Astrocyte (in vitro differentiated cells and primary cell): ENCODE data around the gene PBXIP1. TPM values are rescaled to one million over a fixed set of nuclear protein-coding genes. Genes with fewer than 3 reads are reported as not detected.

Source experiments
- DNase-seq: peaks from one replicate; pipeline ENCODE4 v3.0.0-alpha.2; 2010; ENCODE audit warnings: low read depth
- FAIRE-seq: peaks from 2 replicates; lab custom pipeline; 2011; peaks lifted over from hg19 to GRCh38; lab: Jason Lieb, UNC
- H2AFZ ChIP-seq: 2 replicates; pipeline ENCODE4 v1.6.0; 2012; ENCODE audit warnings: low read depth, low read length, inconsistent platforms
- H3K27ac ChIP-seq: 2 replicates; pipeline ENCODE4 v1.5.1; 2011; ENCODE audit warnings: low read depth, low read length, inconsistent platforms
- H3K27me3 ChIP-seq: 2 replicates; pipeline ENCODE4 v1.6.0; 2011; ENCODE audit warnings: low read length, inconsistent platforms; ENCODE audit not compliant: insufficient read depth
- H3K36me3 ChIP-seq: 2 replicates; pipeline ENCODE4 v1.5.1; 2011; ENCODE audit warnings: low read length, inconsistent platforms; ENCODE audit not compliant: insufficient read depth
- H3K4me1 ChIP-seq: 2 replicates; pipeline ENCODE4 v1.5.1; 2011; ENCODE audit warnings: low read length, inconsistent platforms; ENCODE audit not compliant: insufficient read depth
- H3K4me2 ChIP-seq: 2 replicates; pipeline ENCODE4 v1.6.0; 2012; ENCODE audit warnings: low read length, inconsistent platforms
- H3K4me3 ChIP-seq: 2 replicates; pipeline ENCODE4 v1.5.1; 2011; ENCODE audit warnings: low read depth, mild to moderate bottlenecking, low read length, inconsistent platforms; ENCODE audit not compliant: insufficient read depth
- H3K79me2 ChIP-seq: 2 replicates; pipeline ENCODE4 v1.6.0; 2012; ENCODE audit warnings: mild to moderate bottlenecking, low read length, inconsistent platforms; ENCODE audit not compliant: insufficient read depth
- H3K9ac ChIP-seq: 2 replicates; pipeline ENCODE4 v1.6.0; 2012; ENCODE audit warnings: mild to moderate bottlenecking, low read length, inconsistent platforms
- H3K9me3 ChIP-seq: 2 replicates; pipeline ENCODE4 v1.5.1; 2012; ENCODE audit warnings: low read depth, mild to moderate bottlenecking, low read length, inconsistent platforms; ENCODE audit not compliant: insufficient read depth
- H4K20me1 ChIP-seq: 2 replicates; pipeline ENCODE4 v1.6.0; 2012; ENCODE audit warnings: low read length, inconsistent platforms; ENCODE audit not compliant: insufficient read depth
- H3K27ac Mint-ChIP-seq: one replicate; pipeline ENCODE4 v1.8.0; 2021; ENCODE audit warnings: mild to moderate bottlenecking, mixed read lengths; ENCODE audit not compliant: unreplicated experiment
- H3K27me3 Mint-ChIP-seq: one replicate; pipeline ENCODE4 v1.8.0; 2021; ENCODE audit warnings: low read depth, mixed read lengths; ENCODE audit not compliant: unreplicated experiment
- H3K36me3 Mint-ChIP-seq: one replicate; pipeline ENCODE4 v1.8.0; 2021; ENCODE audit warnings: low read depth, mixed read lengths; ENCODE audit not compliant: unreplicated experiment
- H3K4me1 Mint-ChIP-seq: one replicate; pipeline ENCODE4 v1.8.0; 2021; ENCODE audit warnings: low read depth, mixed read lengths; ENCODE audit not compliant: unreplicated experiment
- H3K4me3 Mint-ChIP-seq: one replicate; pipeline ENCODE4 v1.8.0; 2021; ENCODE audit warnings: mild to moderate bottlenecking, moderate library complexity, mixed read lengths; ENCODE audit not compliant: unreplicated experiment
- H3K9me3 Mint-ChIP-seq: one replicate; pipeline ENCODE4 v1.8.0; 2021; ENCODE audit warnings: mild to moderate bottlenecking, mixed read lengths; ENCODE audit not compliant: unreplicated experiment
- EZH2 ChIP-seq: IDR thresholded peaks from 2 replicates; pipeline ENCODE4 v1.6.1; 2012; ENCODE audit warnings: mild to moderate bottlenecking, low read length, inconsistent platforms; ENCODE audit not compliant: insufficient read depth
- total RNA-seq: library from RNA; stranded (reverse); gene quantifications from 2 replicates; pipeline ENCODE4 v1.2.1, GENCODE V29; 2021
- TF ChIP-seq, protein P1 (sequence below): IDR thresholded peaks from 2 replicates; pipeline ENCODE4 v1.5.1; 2011; ENCODE audit warnings: low read depth, mild to moderate bottlenecking, inconsistent platforms, low read length, moderate library complexity; ENCODE audit not compliant: insufficient read depth

PBXIP1 gene
- total RNA-seq, 1 donor from 2014 or later: 89.2 TPM

DNA sequence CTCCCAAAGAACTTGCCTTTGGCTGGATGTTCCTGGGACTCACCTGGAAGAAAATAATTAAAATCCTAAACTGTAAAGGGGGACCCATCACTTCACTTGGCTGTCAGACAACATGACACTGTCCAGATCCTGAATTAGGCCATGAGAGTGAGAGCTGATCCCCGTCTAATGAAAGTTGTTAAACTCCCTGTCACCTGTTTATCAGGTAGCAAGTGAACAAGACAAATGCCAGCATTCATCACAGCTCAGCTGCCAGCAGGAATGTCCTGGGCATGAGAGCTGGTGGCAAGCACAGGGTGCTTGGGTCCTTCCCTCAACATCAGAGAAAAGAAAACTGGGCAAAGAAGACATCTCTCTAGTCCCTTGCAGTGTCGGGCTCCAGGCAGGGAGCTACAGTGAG, 43.1 kb downstream of the PBXIP1 start:
- DNase-seq (no peak), FAIRE-seq (no peak)
- Mint-ChIP-seq H3K9me3 (peaks cover 25% of the 10 kb centered on the region), H3K36me3 (peaks cover 8% of the 10 kb centered on the region), H3K4me3 (no peak overlapping the region), H3K27ac (no peak overlapping the region), H3K4me1 (no peaks in the 10 kb centered on the region), H3K27me3 (peaks cover 28% of the 10 kb centered on the region)
- Histone ChIP-seq H4K20me1 (no peaks in the 10 kb centered on the region), H3K79me2 (no peaks in the 10 kb centered on the region), H3K27me3 (peaks cover 6% of the 10 kb centered on the region), H3K4me1 (no peaks in the 10 kb centered on the region), H3K9ac (no peak overlapping the region), H3K4me3 (no peak overlapping the region), H3K36me3 (no peaks in the 10 kb centered on the region), H2AFZ (no peak overlapping the region), H3K27ac (no peak overlapping the region), H3K9me3 (no peaks in the 10 kb centered on the region), H3K4me2 (no peak overlapping the region)
- TF ChIP-seq, protein P1, sequence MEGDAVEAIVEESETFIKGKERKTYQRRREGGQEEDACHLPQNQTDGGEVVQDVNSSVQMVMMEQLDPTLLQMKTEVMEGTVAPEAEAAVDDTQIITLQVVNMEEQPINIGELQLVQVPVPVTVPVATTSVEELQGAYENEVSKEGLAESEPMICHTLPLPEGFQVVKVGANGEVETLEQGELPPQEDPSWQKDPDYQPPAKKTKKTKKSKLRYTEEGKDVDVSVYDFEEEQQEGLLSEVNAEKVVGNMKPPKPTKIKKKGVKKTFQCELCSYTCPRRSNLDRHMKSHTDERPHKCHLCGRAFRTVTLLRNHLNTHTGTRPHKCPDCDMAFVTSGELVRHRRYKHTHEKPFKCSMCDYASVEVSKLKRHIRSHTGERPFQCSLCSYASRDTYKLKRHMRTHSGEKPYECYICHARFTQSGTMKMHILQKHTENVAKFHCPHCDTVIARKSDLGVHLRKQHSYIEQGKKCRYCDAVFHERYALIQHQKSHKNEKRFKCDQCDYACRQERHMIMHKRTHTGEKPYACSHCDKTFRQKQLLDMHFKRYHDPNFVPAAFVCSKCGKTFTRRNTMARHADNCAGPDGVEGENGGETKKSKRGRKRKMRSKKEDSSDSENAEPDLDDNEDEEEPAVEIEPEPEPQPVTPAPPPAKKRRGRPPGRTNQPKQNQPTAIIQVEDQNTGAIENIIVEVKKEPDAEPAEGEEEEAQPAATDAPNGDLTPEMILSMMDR: no peak
- TF ChIP-seq EZH2: no peak

DNA sequence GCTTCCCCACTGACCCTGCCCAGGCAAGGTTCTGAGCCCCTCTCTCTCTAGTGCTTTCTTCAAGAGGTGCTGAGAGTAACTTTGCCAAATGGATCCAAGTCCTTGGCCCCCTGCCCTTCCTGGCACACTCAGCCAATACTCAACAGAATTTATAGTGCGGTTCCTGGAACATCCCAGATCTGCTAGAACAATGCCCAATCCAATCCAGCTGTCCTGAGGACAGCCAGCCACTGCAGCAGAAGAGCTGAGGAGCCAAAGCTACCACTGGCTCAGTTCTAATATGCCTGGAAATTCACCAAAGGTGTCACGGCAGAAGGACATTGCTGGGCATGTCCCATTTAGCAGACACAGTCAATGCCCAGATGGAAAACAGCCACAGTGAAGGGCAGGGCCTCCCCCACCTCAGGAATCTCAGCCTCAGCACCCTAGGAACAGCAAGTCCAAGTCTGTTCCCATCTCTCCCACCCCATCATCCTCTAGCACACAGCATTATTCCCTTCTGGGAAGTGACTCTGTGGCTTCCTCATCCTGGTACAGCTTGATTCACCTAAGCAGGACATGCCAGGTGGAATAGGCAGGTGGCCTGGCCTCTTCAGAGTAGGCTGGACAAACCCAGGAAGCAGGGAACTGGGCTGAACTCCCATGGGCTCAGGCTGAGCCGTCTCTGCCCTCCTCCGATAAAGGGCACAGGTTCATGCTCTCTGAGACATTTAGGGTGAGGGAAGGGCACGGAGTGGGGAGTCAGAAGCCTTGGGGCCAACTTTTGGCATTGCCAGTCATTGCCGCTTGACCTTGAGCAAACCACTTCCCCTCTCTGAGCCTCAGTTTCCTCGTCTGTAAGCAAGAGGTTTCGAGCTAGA, 44.0 kb downstream of the PBXIP1 start:
- DNase-seq (no peak), FAIRE-seq (no peak)
- no peak for TF ChIP-seq EZH2
- TF ChIP-seq, protein P1: no peak

DNA sequence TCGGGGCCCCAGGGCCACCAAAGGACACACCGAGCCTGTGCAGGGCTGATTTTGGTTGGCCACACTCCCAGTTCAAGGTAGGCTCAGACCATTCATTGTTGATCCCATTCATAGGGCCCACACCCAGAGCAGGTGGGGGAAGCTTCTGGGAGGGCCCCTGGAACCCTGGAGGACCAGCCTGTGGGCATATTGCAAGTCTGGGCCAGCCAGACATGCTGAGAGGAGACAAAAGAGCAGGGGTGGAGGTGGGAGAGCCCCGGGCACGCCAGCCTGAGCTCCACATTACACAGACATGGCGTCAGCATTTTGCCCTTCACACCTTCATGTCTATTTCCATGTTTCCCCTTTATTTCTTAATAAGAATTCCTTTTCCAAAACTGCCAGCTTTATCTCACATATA, 45.0 kb downstream of the PBXIP1 start:
- no peak overlapping the region for H3K4me3 Mint-ChIP-seq
- no peak for FAIRE-seq
- Histone ChIP-seq H3K4me1 (no peaks in the 10 kb centered on the region), H2AFZ (no peak overlapping the region), H3K4me3 (no peak overlapping the region), H3K36me3 (no peaks in the 10 kb centered on the region), H3K79me2 (no peaks in the 10 kb centered on the region), H3K27ac (no peak overlapping the region), H3K9me3 (no peaks in the 10 kb centered on the region), H3K4me2 (no peak overlapping the region), H4K20me1 (no peaks in the 10 kb centered on the region), H3K9ac (no peak overlapping the region), H3K27me3 (peaks cover 6% of the 10 kb centered on the region)
- no peaks in the 10 kb centered on the region for H3K4me1 Mint-ChIP-seq
- H3K27ac Mint-ChIP-seq: no peak overlapping the region
- H3K36me3 Mint-ChIP-seq: peaks cover 6% of the 10 kb centered on the region
- TF ChIP-seq, protein P1: no peak
- TF ChIP-seq EZH2: no peak
- H3K27me3 Mint-ChIP-seq: peaks cover 28% of the 10 kb centered on the region
- no peak for DNase-seq
- H3K9me3 Mint-ChIP-seq: peaks cover 30% of the 10 kb centered on the region

More for the DNA sequence above, 44.0 kb downstream of the PBXIP1 start:
- H3K4me3 Mint-ChIP-seq: no peak overlapping the region
- H3K36me3 ChIP-seq: no peaks in the 10 kb centered on the region
- no peaks in the 10 kb centered on the region for H3K4me1 Mint-ChIP-seq
- no peak overlapping the region for H3K9ac ChIP-seq
- no peak overlapping the region for H3K4me2 ChIP-seq
- no peaks in the 10 kb centered on the region for H4K20me1 ChIP-seq
- H3K27me3 Mint-ChIP-seq: peaks cover 28% of the 10 kb centered on the region
- H3K9me3 ChIP-seq: no peaks in the 10 kb centered on the region
- H3K4me1 ChIP-seq: no peaks in the 10 kb centered on the region
- peaks cover 6% of the 10 kb centered on the region for H3K27me3 ChIP-seq
- no peak overlapping the region for H2AFZ ChIP-seq
- H3K27ac Mint-ChIP-seq: no peak overlapping the region
- no peak overlapping the region for H3K4me3 ChIP-seq
- peaks cover 8% of the 10 kb centered on the region for H3K36me3 Mint-ChIP-seq
- no peaks in the 10 kb centered on the region for H3K79me2 ChIP-seq
- no peak overlapping the region for H3K27ac ChIP-seq
- peaks cover 27% of the 10 kb centered on the region for H3K9me3 Mint-ChIP-seq
